ENCODE measurements around the gene ADGRL1. TPM values are rescaled to one million over a fixed set of nuclear protein-coding genes. Genes with fewer than 3 reads are reported as not detected.

ADGRL1 gene
- total and polyA plus RNA-seq, 2 donors (not counting 1 experiment from before 2014, with no cell fraction given): 0.64 to 1.8 TPM

DNA sequence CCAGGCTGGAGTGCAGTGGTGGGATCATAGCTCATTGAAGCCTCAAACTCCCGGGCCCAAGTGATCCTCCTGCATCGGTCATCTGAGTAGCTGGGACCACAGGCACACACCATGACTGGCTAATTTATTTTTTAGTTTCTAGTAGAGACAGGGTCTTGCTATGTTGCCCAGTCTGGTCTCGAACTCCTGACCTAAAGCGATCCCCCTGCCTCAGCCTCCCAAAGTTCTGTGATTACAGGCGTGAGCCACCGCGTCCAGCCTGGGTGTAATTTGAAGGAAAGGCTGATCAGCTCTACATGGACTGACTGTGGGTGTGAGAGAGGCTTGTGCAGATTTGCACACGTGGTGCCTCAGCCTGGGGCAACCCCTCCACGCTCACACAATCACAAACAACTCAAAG, 31.1 kb downstream of the ADGRL1 start:
- no peak overlapping the region for H3K4me3 Mint-ChIP-seq
- no peak overlapping the region for H3K27ac Mint-ChIP-seq
- no peak overlapping the region for H2AFZ ChIP-seq (ENCODE audit: insufficient read depth, low read depth, low read length, poor library complexity, severe bottlenecking)
- H3K79me2 ChIP-seq (ENCODE audit: control insufficient read depth, insufficient read depth, low read length): no peaks in the 10 kb centered on the region
- DNase-seq: no peak
- peaks cover 0 to 3% (median 0%) of the 10 kb centered on the region in 3 donors for H3K9me3 ChIP-seq (ENCODE audit: control extremely low read depth in 1 of 3, control insufficient read depth in 2 of 3, insufficient read depth in 1 of 3, low read length in 2 of 3)
- peaks cover 4% of the 10 kb centered on the region for H3K4me1 Mint-ChIP-seq
- TF ChIP-seq EZH2 (IDR thresholded peaks at IDR 0.05; ENCODE audit: borderline replicate concordance, insufficient read depth, low read depth, low read length, poor library complexity, severe bottlenecking): no peak
- TF ChIP-seq, protein P1, sequence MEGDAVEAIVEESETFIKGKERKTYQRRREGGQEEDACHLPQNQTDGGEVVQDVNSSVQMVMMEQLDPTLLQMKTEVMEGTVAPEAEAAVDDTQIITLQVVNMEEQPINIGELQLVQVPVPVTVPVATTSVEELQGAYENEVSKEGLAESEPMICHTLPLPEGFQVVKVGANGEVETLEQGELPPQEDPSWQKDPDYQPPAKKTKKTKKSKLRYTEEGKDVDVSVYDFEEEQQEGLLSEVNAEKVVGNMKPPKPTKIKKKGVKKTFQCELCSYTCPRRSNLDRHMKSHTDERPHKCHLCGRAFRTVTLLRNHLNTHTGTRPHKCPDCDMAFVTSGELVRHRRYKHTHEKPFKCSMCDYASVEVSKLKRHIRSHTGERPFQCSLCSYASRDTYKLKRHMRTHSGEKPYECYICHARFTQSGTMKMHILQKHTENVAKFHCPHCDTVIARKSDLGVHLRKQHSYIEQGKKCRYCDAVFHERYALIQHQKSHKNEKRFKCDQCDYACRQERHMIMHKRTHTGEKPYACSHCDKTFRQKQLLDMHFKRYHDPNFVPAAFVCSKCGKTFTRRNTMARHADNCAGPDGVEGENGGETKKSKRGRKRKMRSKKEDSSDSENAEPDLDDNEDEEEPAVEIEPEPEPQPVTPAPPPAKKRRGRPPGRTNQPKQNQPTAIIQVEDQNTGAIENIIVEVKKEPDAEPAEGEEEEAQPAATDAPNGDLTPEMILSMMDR (IDR thresholded peaks at IDR 0.05): no peak
- no peaks in the 10 kb centered on the region for H3K9me3 Mint-ChIP-seq (ENCODE audit: insufficient read depth)
- ChIA-PET POLR2A (interaction anchor here (0.6 kb wide), 1 partner anchor 17 kb away, joined by 5 read pairs; no protein-coding TSS in a partner anchor), CTCF (no interaction called here)
- intact Hi-C loops (cut with micrococcal nuclease): no loop called here
- no peak overlapping the region for H3K27ac ChIP-seq (ENCODE audit: low read length in 2 of 2)
- no peak overlapping the region for H3K4me2 ChIP-seq (replicated peaks; ENCODE audit: low read depth, low read length, poor library complexity, severe bottlenecking)
- H3K9ac ChIP-seq (ENCODE audit: low read length): no peak overlapping the region
- no peak overlapping the region for H3K4me3 ChIP-seq (ENCODE audit: control extremely low read depth in 1 of 5, extremely low read depth in 1 of 5, insufficient read depth in 1 of 5, low read depth in 2 of 5, low read length in 4 of 5)
- no peaks in the 10 kb centered on the region for H4K20me1 ChIP-seq (ENCODE audit: control insufficient read depth, insufficient read depth, low read length, poor library complexity, severe bottlenecking)
- no peaks in the 10 kb centered on the region for H3K4me1 ChIP-seq (ENCODE audit: control insufficient read depth in 2 of 2, insufficient read depth in 2 of 2, low read length in 2 of 2)
- no peaks in the 10 kb centered on the region for H3K36me3 ChIP-seq (replicated peaks in 1 of 2; ENCODE audit: control extremely low read depth in 1 of 2, control insufficient read depth in 1 of 2, extremely low read depth in 1 of 2, insufficient read depth in 2 of 2, low read length in 1 of 2)
- no peaks in the 10 kb centered on the region for H3K27me3 Mint-ChIP-seq
- ATAC-seq (ENCODE audit: low read depth): no peak
- 81% methylated on average over 3 of the region's 9 CpGs for WGBS (ENCODE audit: insufficient coverage)
- no peaks in the 10 kb centered on the region for H3K27me3 ChIP-seq (replicated peaks in 1 of 4; ENCODE audit: control extremely low read depth in 1 of 4, control insufficient read depth in 3 of 4, insufficient read depth in 4 of 4, low read length in 3 of 4)

DNA sequence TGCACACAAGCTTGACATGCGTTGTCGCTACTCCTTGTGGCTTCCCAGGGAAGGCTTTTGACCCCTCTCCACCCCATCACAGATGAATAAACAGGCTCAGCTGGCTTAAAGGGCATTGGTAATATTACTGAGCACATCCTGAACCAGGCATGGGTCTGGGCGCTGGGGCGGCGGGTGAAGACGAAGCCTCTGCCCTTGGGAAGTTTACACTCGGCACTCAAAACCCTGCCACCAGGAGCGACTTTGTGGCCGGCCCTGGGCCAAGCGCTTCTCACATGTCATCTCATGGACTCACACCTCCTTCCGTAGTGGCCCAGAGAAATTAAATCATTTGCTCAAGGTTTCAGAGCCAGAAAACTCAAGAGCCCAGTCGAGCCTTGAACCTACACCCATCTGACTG, 37.0 kb downstream of the ADGRL1 start:
- Histone ChIP-seq H3K4me1 (ENCODE audit: control insufficient read depth in 2 of 2, insufficient read depth in 2 of 2, low read length in 2 of 2) (peaks cover 24 to 25% of the 10 kb centered on the region in 2 donors), H2AFZ (ENCODE audit: insufficient read depth, low read depth, low read length, poor library complexity, severe bottlenecking) (no peak overlapping the region), H3K27me3 (replicated peaks in 1 of 4; ENCODE audit: control extremely low read depth in 1 of 4, control insufficient read depth in 3 of 4, insufficient read depth in 4 of 4, low read length in 3 of 4) (peaks cover 0 to 14% (median 0%) of the 10 kb centered on the region in 4 experiments), H3K36me3 (replicated peaks in 1 of 2; ENCODE audit: control extremely low read depth in 1 of 2, control insufficient read depth in 1 of 2, extremely low read depth in 1 of 2, insufficient read depth in 2 of 2, low read length in 1 of 2) (no peaks in the 10 kb centered on the region), H3K79me2 (ENCODE audit: control insufficient read depth, insufficient read depth, low read length) (no peaks in the 10 kb centered on the region), H3K27ac (ENCODE audit: low read length in 2 of 2) (no peak overlapping the region), H3K4me3 (ENCODE audit: control extremely low read depth in 1 of 5, extremely low read depth in 1 of 5, insufficient read depth in 1 of 5, low read depth in 2 of 5, low read length in 4 of 5) (no peak overlapping the region), H3K4me2 (replicated peaks; ENCODE audit: low read depth, low read length, poor library complexity, severe bottlenecking) (no peak overlapping the region), H3K9ac (ENCODE audit: low read length) (no peak overlapping the region), H4K20me1 (ENCODE audit: control insufficient read depth, insufficient read depth, low read length, poor library complexity, severe bottlenecking) (no peaks in the 10 kb centered on the region), H3K9me3 (ENCODE audit: control extremely low read depth in 1 of 3, control insufficient read depth in 2 of 3, insufficient read depth in 1 of 3, low read length in 2 of 3) (peaks cover 0 to 9% (median 0%) of the 10 kb centered on the region in 3 donors)
- Mint-ChIP-seq H3K9me3 (ENCODE audit: insufficient read depth) (no peaks in the 10 kb centered on the region), H3K4me3 (no peak overlapping the region), H3K27me3 (peaks cover 14% of the 10 kb centered on the region), H3K27ac (no peak overlapping the region), H3K4me1 (peaks cover 23% of the 10 kb centered on the region)
- intact Hi-C loops (cut with micrococcal nuclease): no loop called here
- 95% methylated on average over 12 of the region's 12 CpGs for WGBS (ENCODE audit: insufficient coverage)
- POLR2A ChIA-PET: no interaction called here
- TF ChIP-seq EZH2 (IDR thresholded peaks at IDR 0.05; ENCODE audit: borderline replicate concordance, insufficient read depth, low read depth, low read length, poor library complexity, severe bottlenecking): no peak
- TF ChIP-seq, protein P1 (IDR thresholded peaks at IDR 0.05): no peak
- ATAC-seq (ENCODE audit: low read depth): no peak
- DNase-seq: no peak
- CTCF ChIA-PET: no interaction called here

Data from B cell (primary cell).